ENCODE results near the gene KLF13. TPM values are rescaled to one million over a fixed set of nuclear protein-coding genes. Genes with fewer than 3 reads are reported as not detected.

KLF13 gene
- total RNA-seq, 1 experiment from 2014 or later: 14.1 TPM

GRCh38 chr15:31427411-31427810 is 100.8 kb downstream of the KLF13 start:
- intact Hi-C loops (cut with micrococcal nuclease; ENCODE audit: unreplicated experiment): no loop called here
- H3K9me3 Mint-ChIP-seq (ENCODE audit: low read depth, unreplicated experiment): no peaks in the 10 kb centered on the region
- no peaks in the 10 kb centered on the region for H3K36me3 Mint-ChIP-seq (ENCODE audit: insufficient read depth, unreplicated experiment)
- no peaks in the 10 kb centered on the region for H3K4me1 Mint-ChIP-seq (ENCODE audit: low read depth, unreplicated experiment)
- no peak overlapping the region for H3K27ac Mint-ChIP-seq (ENCODE audit: unreplicated experiment)
- no peaks in the 10 kb centered on the region for H3K27me3 Mint-ChIP-seq (ENCODE audit: unreplicated experiment)
- TF ChIP-seq CTCF (IDR thresholded peaks at IDR 0.05; ENCODE audit: unreplicated experiment): no peak
- no peak overlapping the region for H3K4me3 Mint-ChIP-seq (ENCODE audit: low read depth, unreplicated experiment)
- BruUV-seq (replicated peaks): no TSS peak
- CTCF ChIA-PET: no interaction called here
- no peak for DNase-seq

Other genes starting within 250 kb of the KLF13 start
- gene TRPM1, start 225.1 kb upstream of the KLF13 start, total RNA-seq (2022): not detected in 2 replicates